ENCODE results near the gene METTL4. TPM values are rescaled to one million over a fixed set of nuclear protein-coding genes. Genes with fewer than 3 reads are reported as not detected.

The METTL4 gene, protein sequence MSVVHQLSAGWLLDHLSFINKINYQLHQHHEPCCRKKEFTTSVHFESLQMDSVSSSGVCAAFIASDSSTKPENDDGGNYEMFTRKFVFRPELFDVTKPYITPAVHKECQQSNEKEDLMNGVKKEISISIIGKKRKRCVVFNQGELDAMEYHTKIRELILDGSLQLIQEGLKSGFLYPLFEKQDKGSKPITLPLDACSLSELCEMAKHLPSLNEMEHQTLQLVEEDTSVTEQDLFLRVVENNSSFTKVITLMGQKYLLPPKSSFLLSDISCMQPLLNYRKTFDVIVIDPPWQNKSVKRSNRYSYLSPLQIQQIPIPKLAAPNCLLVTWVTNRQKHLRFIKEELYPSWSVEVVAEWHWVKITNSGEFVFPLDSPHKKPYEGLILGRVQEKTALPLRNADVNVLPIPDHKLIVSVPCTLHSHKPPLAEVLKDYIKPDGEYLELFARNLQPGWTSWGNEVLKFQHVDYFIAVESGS
- total RNA-seq = 8.2 TPM

DNA sequence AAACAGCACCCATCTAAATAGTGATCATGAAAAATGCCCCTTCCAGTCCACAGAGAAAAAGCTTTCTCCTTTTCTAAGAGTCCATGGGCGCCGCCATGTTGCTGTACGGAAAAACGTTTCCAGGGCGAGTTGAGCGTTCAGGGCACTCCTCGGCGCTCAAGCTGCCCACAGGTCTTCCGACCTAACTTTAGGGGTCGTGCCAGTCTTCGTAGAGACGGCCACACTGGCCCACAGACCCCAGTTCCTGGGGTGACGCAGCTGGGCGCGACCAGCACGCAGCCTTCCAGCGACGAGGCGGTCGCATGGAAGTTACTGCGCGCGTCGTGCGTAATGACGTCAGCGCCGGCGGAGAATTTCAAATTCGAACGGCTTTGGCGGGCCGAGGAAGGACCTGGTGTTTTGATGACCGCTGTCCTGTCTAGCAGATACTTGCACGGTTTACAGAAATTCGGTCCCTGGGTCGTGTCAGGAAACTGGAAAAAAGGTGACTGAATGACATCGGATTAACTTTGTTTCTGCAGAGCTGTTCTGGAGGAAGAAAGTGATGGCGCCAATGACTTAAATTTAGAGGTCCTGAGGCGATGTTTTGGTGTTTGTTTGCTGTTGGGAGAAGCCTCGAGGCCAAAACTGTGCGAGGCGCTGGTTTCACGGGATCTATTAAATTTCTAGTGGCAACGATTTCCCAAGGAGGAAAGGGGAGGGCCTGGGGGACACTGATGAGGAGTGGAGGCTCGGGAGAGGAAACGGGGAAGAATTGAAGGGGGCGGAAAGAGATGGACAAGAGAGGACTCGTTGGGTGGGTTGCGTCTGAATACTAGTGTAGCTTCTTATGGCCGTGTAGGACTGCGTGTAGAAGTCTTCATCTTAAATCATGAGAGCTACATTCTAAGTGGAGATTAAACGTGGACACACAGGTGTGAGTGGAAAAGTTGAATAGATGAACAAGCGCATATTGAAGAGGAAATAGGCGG is at the start of gene METTL4, which contains the start of gene NDC80:
Gene METTL4 (minus strand): TSS at position 306 of the 971 bp plus-strand sequence. CDS start 4,289 bp downstream, outside the sequence.
Gene NDC80 (plus strand): TSS at position 358 of the 971 bp plus-strand sequence. CDS start 1,429 bp downstream, outside the sequence.
- peak; percentile 86 for ATAC-seq

DNA sequence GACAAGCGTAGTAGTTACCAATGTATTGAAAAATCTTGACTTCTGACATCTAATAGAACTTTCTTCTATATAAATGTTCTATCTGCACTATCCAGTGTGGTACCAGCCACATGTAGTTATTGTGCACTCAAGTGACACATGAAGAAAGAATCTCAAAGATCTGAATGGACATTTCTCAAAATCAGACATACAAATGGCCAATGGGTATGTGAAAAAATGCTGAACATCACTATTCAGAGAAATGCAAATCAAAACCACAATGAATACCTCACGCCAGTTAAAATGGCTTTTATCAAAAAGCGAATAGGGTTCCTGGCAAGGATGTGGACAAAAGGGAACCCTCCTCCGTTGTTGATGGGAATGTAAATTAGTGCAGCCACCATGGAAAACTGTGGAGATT is 46.7 kb upstream of the METTL4 start:
- no peak for ATAC-seq

DNA sequence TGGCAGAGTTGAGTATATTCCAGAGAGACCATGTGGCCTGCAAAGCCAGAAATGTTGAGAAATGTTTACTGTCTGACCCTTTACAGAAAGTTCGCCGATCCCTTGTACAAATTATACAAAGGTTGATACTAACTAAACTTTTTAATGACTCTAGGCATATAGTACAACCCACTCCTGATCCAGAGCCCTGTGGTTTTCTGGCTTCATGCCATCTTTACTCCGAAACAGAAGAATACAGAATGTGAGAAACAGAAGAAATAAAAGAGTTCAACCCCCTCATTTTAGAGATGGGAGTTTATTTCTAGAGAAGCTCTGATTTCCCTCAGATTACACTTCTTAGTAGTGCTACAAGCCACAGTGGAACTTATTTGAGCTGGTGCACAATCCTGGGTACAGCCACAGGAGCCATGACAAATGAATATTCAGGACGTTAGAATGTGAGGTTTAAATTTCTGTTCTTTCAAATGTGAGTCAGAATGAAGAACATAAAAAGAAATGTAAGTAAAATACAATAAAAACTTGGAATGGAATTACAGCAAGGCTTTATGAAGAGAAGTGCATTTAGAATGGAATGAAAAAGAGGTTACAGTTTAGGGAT is 46.2 kb upstream of the METTL4 start:
- ATAC-seq = no peak

DNA sequence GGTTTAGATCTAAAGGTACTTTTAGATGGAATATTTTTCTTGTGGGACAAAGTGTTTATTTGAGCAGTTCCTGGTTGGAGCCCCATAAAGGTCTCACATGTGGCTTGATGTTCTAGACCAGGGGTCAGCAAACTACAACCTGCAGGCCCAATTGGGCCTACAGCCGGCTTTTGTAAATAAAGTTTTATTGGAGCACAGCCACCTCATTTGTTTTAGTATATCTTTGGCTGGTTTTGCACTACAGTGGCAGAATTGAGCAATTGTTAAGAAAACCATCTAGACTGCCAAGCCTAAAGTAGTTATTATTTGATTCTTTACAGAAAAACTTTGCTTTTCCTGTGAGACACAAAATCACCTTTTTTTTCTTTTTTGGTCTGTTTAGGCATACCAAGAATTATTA is 41.7 kb upstream of the METTL4 start:
- ATAC-seq = no peak

DNA sequence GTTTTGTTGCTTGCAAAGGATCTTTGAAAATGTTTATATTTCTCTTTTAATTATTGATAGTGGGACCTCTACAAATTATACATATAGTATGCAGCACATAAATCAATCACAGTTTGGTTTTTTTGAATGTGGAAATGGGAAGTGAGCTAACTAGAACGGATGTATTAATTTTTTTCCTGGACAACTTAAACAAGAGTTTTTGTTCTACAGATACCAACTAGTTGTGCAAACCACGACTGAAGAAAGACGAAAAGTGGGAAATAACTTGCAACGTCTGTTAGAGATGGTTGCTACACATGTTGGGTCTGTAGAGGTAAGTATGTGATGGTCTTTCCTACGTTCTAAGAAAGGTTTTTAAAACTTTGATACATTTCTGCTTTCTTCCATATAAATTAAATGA is 39.2 kb upstream of the METTL4 start:
- no peak for ATAC-seq

DNA sequence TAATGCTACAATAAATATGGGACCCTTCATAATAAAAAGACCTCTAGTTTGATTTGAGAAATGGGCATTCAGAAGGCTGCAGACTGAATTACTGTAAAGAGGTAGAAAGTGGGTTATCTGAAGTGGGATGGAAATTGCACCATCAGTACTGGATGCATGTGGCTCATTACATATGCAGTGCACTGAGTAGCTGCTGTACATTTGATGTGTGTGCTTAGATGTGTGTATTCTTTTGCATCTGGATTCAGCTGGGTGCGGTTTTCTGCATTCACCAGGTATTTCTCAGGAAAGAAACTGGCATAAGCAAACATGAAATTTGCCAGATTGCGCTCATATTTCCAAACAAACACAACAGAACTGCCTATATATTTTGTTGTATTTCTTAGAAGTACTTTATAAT is 38.3 kb upstream of the METTL4 start:
- ATAC-seq = no peak

DNA sequence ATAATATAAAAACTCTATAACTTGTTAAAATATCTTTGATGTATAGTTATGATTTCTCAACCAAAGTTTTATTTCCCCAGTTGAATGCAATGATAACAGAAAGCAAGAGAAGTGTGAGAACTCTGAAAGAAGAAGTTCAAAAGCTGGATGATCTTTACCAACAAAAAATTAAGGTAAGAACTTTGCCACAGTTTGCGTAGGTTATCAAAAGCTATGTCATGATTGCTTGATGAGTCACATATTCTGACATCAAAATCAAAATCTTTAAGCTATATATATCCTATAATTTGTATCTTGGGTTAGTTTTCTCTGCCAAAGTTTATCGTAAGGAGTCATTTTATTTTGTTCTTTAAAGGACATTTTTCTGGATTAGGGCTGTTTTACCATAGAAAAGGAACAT is 35.0 kb upstream of the METTL4 start:
- ATAC-seq = no peak

DNA sequence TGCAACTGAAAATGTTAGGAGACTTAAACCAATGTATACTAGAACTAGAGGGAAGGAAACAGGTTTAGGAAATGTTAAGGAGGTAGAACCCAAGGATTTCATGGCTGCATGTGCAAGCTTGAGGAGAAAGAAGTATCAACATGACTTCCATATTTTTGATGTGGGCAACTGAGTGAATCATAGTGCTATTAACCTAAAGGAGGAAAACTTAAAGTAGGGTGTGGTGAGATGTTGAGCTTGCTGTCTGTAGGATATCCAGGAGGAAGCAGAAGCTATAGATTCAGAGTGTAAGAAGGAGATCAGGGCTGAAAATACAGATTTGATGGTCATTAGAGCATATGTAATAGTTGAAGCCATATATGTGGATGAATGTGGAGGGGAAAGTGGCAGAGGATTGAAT is 31.5 kb upstream of the METTL4 start:
- ATAC-seq = peak; percentile 43

DNA sequence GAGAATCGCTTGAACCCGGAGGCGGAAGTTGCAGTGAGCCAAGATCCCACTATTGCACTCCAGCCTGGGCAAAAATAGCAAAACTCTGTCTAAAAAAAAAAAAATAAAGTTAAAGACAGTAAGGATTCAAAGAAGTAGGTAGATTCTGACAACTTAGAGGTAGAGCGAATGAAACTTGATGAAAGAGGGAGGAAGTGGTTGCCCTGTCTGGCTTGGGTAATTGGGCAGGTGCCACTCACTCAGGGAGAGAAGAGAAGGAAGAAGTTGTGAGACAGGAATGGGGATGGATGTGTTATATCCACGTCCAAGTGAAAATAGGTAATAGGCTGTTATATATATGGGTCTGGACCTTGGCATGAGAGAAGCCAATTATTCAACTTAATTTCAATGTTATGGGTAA is 26.3 kb upstream of the METTL4 start:
- ATAC-seq = no peak

DNA sequence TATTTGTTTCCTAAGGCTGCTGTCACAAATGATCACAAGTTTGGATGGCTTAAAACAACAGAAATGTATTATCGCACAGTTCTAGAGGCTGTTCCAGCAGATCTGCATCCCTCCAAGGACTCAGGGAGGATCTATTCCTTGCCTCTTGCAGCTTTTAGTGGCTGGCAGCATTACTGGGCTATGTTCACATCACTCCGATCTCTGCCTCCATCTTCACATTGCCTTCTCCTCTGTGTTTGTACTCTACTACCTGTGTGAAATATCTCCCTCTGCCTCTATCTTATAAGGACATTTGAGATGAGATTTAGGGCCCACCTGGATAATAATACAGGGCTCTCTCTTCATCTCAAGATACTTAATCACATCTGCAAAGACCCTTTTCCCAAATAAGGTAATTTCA is 19.0 kb upstream of the METTL4 start:
- no peak for ATAC-seq

DNA sequence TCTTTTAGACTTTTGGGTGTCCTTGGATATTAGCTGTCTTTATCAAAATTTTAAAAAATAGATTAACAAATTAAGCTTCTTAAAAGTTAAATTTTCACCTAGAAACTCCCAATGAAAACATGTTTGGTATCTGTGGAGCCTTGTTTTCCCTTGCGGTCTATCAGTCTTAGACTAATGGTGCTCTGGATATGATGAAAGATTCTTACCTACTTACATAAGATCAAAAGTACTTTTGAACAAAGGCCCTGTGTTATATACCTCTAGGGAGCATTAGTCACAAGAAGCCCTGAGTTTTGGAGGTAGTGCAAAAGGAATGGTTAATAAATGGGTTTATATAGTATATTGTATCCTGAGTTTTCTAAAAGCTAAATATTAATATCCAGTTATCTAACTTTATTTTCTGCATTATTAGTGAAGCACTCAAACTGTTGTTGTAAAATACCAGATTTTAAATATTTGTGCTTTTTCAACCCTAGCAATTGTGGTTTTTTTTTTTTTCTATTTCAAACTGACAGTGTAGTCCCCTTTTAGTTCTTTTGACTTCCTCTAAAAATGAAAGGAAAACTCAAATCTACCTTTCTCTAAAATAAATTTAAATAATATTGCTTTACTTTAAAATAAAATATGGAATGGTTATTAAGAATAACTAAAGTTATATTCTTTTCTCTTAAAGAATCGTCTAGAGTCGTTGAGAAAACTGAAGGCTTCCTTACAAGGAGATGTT is 18.2 kb upstream of the METTL4 start:
- ATAC-seq = peak; percentile 86

DNA sequence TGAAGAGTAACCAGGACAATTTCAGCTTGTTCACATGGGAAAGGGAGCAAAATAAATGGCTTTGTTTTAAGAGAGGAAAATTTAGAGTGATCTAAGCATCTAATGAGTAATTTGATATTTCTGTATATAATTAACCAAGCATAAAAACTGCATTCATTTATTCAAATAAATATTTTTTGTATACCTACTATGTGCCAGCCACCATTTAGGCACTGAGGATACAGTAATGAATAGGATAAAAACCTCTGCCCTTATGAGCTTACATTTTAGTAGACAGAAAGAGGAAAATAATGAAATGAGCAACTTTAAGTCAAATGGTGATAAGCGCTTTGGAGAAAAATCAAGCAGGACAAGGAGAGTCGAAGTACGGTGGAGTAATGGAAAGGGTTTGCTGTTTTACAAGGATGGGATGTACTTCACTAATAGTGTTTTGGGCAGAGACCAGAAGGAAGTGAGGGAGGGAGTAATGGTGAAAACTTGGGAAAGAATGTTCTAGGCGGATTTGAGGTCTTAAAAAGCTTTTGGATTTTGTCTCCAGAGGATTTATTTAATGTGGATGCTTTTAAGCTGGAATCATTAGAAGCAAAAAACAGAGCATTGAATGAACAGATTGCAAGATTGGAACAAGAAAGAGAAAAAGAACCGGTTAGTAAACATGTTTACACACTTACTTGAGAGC is 17.5 kb upstream of the METTL4 start:
- ATAC-seq = no peak

DNA sequence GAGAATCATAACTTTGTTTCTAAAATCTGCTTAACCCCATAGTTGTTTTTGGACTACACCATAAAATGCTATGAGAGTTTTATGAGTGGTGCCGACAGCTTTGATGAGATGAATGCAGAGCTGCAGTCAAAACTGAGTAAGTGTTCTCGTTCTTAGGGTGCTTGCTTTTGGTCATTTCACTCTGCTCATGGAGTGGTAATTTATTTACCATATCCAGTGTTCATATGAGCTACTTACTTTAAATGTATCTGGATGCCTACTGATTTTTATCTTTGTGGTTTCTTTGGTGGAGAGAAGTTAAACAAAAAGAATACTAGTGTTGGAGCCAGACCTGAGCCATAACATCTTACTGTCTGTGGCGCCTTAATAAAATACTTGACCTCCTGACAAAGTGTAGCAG is 16.5 kb upstream of the METTL4 start:
- ATAC-seq = no peak

DNA sequence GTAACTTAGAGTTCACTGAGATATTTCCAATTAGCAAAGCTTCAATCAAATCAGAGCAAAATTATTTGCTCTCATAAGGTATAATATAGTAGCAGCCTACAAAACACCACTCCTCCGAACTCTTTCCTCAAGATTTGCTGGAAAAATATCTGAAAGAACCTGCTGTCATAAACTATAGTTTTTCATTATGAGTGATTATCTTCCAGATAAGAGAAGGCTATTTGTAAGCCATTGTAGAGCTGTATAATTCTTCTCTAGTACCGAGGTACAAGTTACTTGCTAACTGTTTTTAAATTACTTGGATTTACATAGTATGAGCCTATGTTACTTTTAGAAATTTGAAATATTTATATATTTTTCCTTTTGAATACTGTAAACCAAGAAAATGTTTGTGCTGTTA is 2.1 kb upstream of the METTL4 start:
- no peak for ATAC-seq

DNA sequence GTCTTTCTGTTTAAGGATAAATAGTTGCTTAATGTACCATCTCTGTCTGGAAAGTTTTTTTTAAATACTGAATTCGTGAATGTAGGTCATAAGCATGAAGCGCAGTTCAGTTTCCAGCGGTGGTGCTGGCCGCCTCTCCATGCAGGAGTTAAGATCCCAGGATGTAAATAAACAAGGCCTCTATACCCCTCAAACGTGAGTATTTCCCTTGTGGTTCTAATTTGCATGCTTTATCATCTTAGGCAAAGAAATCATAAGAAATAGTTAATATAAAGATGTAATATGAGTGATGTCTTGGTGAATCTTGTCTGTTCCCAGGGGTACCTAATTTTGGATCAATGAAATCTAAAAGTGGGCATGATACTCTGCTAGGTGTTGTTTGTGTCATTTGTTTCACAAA is 1.6 kb upstream of the METTL4 start:
- ATAC-seq = no peak

DNA sequence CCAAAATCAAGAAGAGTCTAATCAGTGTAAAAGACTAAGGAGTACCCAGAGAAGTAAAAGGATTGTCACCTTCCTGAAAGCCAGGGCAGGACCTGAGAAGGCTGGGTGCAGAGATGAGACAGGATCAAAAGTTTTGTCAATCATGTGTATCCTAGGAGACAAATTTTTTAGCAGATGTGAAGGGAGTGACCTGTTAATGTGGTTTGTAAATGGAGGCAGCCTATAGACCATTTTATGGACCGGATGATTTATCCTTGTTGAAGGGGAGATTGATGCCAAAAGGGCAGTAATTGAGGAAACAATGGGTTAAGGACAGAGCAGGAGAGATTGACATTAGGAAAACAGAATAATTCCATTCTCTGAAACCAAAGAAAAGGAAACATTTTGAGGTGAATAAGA is 865 bp upstream of the METTL4 start:
- ATAC-seq = no peak

DNA sequence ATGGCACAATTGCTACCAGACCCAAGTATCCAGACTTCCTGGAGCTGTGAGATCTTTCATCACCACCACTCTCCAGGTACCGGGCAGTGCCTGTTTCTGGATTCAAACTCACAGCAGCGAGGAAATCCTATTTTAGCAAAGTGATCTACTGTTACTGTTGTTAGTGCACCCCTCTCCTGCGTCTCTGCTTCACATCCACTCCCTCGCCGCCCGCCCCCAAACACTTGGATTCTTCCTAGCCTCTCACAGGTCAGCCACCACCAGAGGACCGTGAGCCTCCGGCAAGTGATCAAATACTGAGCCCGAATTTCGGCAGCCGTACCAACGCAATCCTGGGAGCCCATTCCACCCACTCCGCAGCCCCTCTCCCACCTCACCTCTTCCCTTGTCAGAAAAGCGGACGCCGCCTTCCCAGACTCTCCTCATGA is 519 bp downstream of the METTL4 start:
- ATAC-seq = peak; percentile 77

DNA sequence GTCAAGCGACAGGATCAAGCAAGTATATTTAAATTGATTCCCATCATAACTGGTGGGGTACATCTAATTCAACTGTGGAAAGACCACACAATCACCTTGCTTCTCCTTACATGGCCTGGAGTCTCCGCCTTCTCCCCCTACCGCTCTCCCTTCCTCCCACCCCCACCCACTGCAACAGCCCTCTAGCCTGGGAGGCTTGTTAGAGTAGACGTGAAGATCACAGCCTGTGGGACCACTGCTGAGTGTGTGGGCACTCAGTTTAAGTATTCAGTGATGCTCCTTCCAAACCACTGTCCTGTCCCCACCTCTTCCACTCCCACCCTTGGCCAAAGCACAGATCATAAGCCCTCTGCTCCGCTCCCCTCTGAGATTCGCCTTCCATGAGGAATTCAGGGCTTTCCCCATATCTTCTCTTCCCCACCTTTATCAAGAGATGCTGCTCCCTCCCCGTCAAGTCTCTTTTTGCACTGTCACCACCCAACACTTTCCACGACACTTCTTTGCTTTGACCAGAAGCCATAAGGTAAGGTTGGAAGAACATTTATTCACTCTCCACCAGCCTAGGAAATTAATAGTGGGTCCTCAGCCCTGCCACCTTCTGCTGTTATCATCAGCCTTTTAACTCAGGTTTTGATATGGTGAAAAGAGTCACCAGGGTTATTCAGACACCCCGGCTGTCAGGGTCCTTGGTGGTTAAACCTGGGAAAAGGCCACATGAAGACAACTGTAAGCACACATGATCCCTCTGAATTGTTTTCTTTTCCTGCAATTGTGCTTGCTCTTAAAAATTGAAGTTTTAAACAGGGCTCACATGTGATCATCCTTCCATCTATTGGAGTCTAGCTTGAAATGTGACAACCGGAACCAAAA is 1.7 kb downstream of the METTL4 start:
- no peak for ATAC-seq

DNA sequence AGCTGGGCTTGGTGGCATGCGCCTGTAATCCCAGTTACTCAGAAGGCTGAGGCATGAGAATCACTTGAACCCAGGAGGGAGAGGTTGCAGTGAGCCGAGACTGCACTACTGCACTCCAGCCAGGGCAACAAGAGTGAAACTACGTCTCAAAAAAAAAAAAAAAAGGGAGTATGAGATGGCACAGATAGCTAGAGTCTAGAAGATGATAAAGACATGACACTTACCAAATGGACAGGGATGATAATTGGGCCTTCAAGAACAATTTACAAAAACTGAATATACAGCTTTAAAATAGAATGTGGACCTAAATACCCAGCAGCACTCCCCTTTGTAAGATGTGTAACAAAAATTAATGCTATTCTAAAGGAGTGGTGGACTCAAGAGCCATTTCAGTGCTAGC is 2.7 kb downstream of the METTL4 start:
- ATAC-seq = no peak

DNA sequence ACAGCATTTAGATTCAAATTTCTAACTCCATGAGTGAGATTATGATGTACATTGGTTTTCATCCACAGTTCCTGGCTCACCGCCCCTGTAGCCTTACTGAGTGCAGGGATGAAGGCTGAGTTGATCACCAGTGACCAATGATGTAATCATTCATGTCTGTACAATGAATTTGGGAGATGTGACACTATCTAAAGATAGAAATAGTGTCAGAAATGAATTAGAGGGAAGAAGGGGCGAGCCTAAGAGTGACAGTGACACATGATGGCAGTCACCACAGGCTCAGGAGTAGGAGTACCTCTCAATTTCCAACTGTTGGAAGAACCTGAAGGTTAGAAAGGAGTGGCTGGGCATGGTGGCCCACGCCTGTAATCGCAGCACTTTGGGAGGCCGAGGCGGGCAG is 3.2 kb downstream of the METTL4 start:
- no peak for ATAC-seq

DNA sequence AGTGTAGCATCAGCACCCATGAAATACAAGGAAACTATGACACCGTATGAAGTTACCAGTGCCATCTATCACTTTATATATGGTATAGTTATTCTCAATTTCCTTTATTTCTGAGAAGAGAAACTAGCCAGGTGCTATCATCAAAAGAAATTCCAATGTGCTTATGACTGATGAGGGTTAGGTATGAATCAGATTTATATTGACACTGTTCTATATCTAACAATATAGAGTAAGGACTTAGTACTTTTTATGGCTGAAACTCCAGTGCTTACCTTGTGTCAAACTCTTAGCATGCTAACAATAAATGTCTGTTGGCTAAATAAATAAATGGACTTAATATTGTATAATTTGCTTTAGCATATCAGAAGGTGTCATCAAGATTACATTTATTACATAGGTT is 6.9 kb downstream of the METTL4 start:
- no peak for ATAC-seq
